Measurements from ENCODE around the gene TP53RK.
A peak's percentile ranks its signal among the peaks of the same experiment; 100 is the strongest.

TP53RK gene

DNA sequence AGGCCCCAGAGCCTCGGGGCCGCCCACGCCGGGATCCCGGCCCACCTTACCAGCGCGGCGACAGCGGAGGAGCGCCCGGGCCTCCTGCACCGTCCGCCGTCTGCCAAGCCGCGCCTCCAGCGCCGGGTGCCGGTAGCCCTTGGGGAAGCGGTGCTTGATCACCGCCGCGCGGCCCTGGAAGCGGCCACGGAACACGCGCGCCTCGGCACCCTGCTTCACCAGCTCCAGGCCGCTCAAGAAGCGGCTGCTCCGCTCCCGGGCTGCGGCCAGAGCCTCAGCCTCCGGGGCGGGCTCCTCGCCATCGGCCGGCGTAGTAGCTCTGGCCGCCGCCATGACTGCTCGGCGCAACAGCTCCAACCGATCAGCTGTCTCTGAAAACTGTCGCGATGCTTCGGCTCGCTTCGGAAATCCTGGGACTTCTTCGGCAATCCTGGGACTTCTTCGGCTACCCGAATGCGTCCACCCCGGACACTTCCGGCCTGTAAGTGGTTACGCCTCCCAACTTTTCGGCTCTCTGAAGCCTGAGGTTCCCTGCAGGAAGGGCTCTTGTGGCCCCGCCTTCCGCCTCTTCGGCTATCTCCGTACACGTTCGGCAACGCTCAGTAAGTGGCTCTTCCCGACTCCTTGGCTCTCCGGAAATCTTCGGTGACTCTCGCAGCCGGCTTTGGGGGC is at the start of gene TP53RK (continued):
- no peak for TF ChIP-seq ZBTB49 (tag by site-specific recombination; IDR thresholded peaks at IDR 0.05; ENCODE audit: low read depth)
- TF ChIP-seq ZEB2 (tag by site-specific recombination; IDR thresholded peaks at IDR 0.05) = 0 out of 2 replicates have a peak, but pooled peaks have one; percentile 52
- no peak for TF ChIP-seq ZNF776 (tag by site-specific recombination; IDR thresholded peaks at IDR 0.05; ENCODE audit: borderline replicate concordance)
- no peak for TF ChIP-seq SCRT1 (tag by site-specific recombination; IDR thresholded peaks at IDR 0.05; ENCODE audit: borderline replicate concordance)
- no peak for TF ChIP-seq ZNF549 (tag by site-specific recombination; IDR thresholded peaks at IDR 0.05)
- TF ChIP-seq ZNF169 (tag by site-specific recombination; IDR thresholded peaks at IDR 0.05) = no peak
- TF ChIP-seq, protein P1, sequence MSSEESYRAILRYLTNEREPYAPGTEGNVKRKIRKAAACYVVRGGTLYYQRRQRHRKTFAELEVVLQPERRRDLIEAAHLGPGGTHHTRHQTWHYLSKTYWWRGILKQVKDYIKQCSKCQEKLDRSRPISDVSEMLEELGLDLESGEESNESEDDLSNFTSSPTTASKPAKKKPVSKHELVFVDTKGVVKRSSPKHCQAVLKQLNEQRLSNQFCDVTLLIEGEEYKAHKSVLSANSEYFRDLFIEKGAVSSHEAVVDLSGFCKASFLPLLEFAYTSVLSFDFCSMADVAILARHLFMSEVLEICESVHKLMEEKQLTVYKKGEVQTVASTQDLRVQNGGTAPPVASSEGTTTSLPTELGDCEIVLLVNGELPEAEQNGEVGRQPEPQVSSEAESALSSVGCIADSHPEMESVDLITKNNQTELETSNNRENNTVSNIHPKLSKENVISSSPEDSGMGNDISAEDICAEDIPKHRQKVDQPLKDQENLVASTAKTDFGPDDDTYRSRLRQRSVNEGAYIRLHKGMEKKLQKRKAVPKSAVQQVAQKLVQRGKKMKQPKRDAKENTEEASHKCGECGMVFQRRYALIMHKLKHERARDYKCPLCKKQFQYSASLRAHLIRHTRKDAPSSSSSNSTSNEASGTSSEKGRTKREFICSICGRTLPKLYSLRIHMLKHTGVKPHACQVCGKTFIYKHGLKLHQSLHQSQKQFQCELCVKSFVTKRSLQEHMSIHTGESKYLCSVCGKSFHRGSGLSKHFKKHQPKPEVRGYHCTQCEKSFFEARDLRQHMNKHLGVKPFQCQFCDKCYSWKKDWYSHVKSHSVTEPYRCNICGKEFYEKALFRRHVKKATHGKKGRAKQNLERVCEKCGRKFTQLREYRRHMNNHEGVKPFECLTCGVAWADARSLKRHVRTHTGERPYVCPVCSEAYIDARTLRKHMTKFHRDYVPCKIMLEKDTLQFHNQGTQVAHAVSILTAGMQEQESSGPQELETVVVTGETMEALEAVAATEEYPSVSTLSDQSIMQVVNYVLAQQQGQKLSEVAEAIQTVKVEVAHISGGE (tag by site-specific recombination; conservative IDR thresholded peaks at IDR 0.05; ENCODE audit: low read depth) = peak; percentile 55; the same call in 1 of the 2 replicates
- TF ChIP-seq, protein P2, sequence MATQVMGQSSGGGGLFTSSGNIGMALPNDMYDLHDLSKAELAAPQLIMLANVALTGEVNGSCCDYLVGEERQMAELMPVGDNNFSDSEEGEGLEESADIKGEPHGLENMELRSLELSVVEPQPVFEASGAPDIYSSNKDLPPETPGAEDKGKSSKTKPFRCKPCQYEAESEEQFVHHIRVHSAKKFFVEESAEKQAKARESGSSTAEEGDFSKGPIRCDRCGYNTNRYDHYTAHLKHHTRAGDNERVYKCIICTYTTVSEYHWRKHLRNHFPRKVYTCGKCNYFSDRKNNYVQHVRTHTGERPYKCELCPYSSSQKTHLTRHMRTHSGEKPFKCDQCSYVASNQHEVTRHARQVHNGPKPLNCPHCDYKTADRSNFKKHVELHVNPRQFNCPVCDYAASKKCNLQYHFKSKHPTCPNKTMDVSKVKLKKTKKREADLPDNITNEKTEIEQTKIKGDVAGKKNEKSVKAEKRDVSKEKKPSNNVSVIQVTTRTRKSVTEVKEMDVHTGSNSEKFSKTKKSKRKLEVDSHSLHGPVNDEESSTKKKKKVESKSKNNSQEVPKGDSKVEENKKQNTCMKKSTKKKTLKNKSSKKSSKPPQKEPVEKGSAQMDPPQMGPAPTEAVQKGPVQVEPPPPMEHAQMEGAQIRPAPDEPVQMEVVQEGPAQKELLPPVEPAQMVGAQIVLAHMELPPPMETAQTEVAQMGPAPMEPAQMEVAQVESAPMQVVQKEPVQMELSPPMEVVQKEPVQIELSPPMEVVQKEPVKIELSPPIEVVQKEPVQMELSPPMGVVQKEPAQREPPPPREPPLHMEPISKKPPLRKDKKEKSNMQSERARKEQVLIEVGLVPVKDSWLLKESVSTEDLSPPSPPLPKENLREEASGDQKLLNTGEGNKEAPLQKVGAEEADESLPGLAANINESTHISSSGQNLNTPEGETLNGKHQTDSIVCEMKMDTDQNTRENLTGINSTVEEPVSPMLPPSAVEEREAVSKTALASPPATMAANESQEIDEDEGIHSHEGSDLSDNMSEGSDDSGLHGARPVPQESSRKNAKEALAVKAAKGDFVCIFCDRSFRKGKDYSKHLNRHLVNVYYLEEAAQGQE (tag by site-specific recombination; IDR thresholded peaks at IDR 0.05) = peak; percentile 26; the same call in 1 of the 2 replicates
- no peak for TF ChIP-seq BCL11B (tag by site-specific recombination; IDR thresholded peaks at IDR 0.05; ENCODE audit: low read depth)
- TF ChIP-seq ZBTB20 (tag by site-specific recombination; IDR thresholded peaks at IDR 0.05) = peak; percentile 91
- TF ChIP-seq, protein P3, sequence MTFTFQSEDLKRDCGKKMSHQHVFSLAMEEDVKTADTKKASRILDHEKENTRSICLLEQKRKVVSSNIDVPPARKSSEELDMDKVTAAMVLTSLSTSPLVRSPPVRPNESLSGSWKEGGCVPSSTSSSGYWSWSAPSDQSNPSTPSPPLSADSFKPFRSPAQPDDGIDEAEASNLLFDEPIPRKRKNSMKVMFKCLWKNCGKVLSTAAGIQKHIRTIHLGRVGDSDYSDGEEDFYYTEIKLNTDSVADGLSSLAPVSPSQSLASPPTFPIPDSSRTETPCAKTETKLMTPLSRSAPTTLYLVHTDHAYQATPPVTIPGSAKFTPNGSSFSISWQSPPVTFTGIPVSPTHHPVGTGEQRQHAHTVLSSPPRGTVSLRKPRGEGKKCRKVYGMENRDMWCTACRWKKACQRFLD (tag by site-specific recombination; IDR thresholded peaks at IDR 0.05) = 0 out of 2 replicates have a peak, but pooled peaks have one; percentile 9
- no peak for TF ChIP-seq ZNF2 (tag by site-specific recombination; IDR thresholded peaks at IDR 0.05)
- no peak for TF ChIP-seq ZNF404 (tag by site-specific recombination; IDR thresholded peaks at IDR 0.05)
- TF ChIP-seq ZNF23 (tag by site-specific recombination; IDR thresholded peaks at IDR 0.05; ENCODE audit: borderline replicate concordance) = no peak
- no peak for TF ChIP-seq SALL2 (tag by site-specific recombination; IDR thresholded peaks at IDR 0.05; ENCODE audit: borderline replicate concordance)
- no peak for TF ChIP-seq ZNF266 (tag by site-specific recombination; IDR thresholded peaks at IDR 0.05; ENCODE audit: low read depth)
- peak; percentile 86 for TF ChIP-seq SCRT2 (tag by site-specific recombination; IDR thresholded peaks at IDR 0.05)
- TF ChIP-seq ZNF529 (tag by site-specific recombination; IDR thresholded peaks at IDR 0.05; ENCODE audit: insufficient replicate concordance) = no peak
- TF ChIP-seq ZBTB17 (tag by site-specific recombination; IDR thresholded peaks at IDR 0.05) = peak; percentile 99
- no peak for TF ChIP-seq ZNF274 (IDR thresholded peaks at IDR 0.05; ENCODE audit: low read length)
- no peak for TF ChIP-seq ZNF274 (tag by site-specific recombination; IDR thresholded peaks at IDR 0.05; ENCODE audit: borderline replicate concordance)
- TF ChIP-seq ZNF76 (tag by site-specific recombination; IDR thresholded peaks at IDR 0.05; ENCODE audit: borderline replicate concordance, low read depth) = peak; percentile 65; the same call in 1 of the 2 replicates
- 0 out of 2 replicates have a peak, but pooled peaks have one; percentile 65 for TF ChIP-seq ZNF24 (tag by site-specific recombination; IDR thresholded peaks at IDR 0.05)
- TF ChIP-seq ZNF335 (tag by site-specific recombination; conservative IDR thresholded peaks at IDR 0.05) = no peak; the same call in none of the 2 replicates
- TF ChIP-seq, protein P4, sequence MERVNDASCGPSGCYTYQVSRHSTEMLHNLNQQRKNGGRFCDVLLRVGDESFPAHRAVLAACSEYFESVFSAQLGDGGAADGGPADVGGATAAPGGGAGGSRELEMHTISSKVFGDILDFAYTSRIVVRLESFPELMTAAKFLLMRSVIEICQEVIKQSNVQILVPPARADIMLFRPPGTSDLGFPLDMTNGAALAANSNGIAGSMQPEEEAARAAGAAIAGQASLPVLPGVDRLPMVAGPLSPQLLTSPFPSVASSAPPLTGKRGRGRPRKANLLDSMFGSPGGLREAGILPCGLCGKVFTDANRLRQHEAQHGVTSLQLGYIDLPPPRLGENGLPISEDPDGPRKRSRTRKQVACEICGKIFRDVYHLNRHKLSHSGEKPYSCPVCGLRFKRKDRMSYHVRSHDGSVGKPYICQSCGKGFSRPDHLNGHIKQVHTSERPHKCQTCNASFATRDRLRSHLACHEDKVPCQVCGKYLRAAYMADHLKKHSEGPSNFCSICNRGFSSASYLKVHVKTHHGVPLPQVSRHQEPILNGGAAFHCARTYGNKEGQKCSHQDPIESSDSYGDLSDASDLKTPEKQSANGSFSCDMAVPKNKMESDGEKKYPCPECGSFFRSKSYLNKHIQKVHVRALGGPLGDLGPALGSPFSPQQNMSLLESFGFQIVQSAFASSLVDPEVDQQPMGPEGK (tag by site-specific recombination; IDR thresholded peaks at IDR 0.05) = no peak
- 0 out of 2 replicates have a peak, but pooled peaks have one; percentile 65 for TF ChIP-seq ZNF184 (tag by site-specific recombination; IDR thresholded peaks at IDR 0.05)
- no peak for TF ChIP-seq ZFP41 (tag by site-specific recombination; IDR thresholded peaks at IDR 0.05; ENCODE audit: borderline replicate concordance)
